HepG2 (cell line): ENCODE measurements around the gene CHCHD1. TPM values are rescaled to one million over a fixed set of nuclear protein-coding genes. Genes with fewer than 3 reads are reported as not detected.

Experiments used
- DMAP1 ChIP-seq: IDR thresholded peaks from 2 replicates; pipeline ENCODE4 v1.6.1; 2016
- ETV5 ChIP-seq: IDR thresholded peaks from 2 replicates; pipeline ENCODE4 v1.6.1; 2018; ENCODE audit warnings: missing biosample characterization, missing genetic modification reagents, inconsistent platforms, borderline replicate concordance
- JUNB ChIP-seq: sonication (generic); formaldehyde crosslinking; IDR thresholded peaks from 2 replicates; pipeline ENCODE4 v1.8.0; 2022; ENCODE audit warnings: missing genetic modification reagents, mild to moderate bottlenecking, borderline replicate concordance
- MYC ChIP-seq: sonication (generic); formaldehyde crosslinking; IDR thresholded peaks from 2 replicates; pipeline ENCODE4 v1.9.0; 2021; ENCODE audit warnings: missing genetic modification reagents, borderline replicate concordance
- NR2F6 ChIP-seq, 2 experiments: IDR thresholded peaks; 2 replicates each; pipeline ENCODE4 v1.6.1; 2016; ENCODE audit warnings: antibody characterized with exemption in 1 of 2, mild to moderate bottlenecking in 1 of 2
- SIX1 ChIP-seq: sonication (generic); formaldehyde crosslinking; IDR thresholded peaks from 2 replicates; pipeline ENCODE4 v1.4.0; 2020; ENCODE audit warnings: missing genetic modification reagents, borderline replicate concordance
- TARDBP ChIP-seq: sonication (generic); formaldehyde crosslinking; IDR thresholded peaks from 2 replicates; pipeline ENCODE4 v1.8.0; 2022; ENCODE audit warnings: mild to moderate bottlenecking, missing genetic modification reagents
- TRIM22 ChIP-seq: fragments of 450-650 bp; IDR thresholded peaks from 2 replicates; pipeline ENCODE4 v1.6.1; 2017
- TSC22D2 ChIP-seq: sonication (generic); formaldehyde crosslinking; IDR thresholded peaks from 2 replicates; pipeline ENCODE4 v1.5.1; 2020; ENCODE audit warnings: missing genetic modification reagents, mild to moderate bottlenecking, borderline replicate concordance
- ZBTB42 ChIP-seq: sonication (generic); formaldehyde crosslinking; IDR thresholded peaks from 2 replicates; pipeline ENCODE4 v1.5.0; 2020; ENCODE audit warnings: mild to moderate bottlenecking, missing genetic modification reagents
- ZBTB46 ChIP-seq: sonication (generic); formaldehyde crosslinking; IDR thresholded peaks from 2 replicates; pipeline ENCODE4 v1.4.0; 2020; ENCODE audit warnings: mild to moderate bottlenecking, missing genetic modification reagents, borderline replicate concordance
- ZNF510 ChIP-seq: sonication (generic); formaldehyde crosslinking; IDR thresholded peaks from 2 replicates; pipeline ENCODE4 v1.4.0; 2020; ENCODE audit warnings: low read depth, mild to moderate bottlenecking, missing genetic modification reagents
- ZNF580 ChIP-seq: IDR thresholded peaks from 2 replicates; pipeline ENCODE4 v1.6.1; 2016; ENCODE audit warnings: low read depth, borderline replicate concordance
- ZNF605 ChIP-seq: sonication (generic); formaldehyde crosslinking; IDR thresholded peaks from 2 replicates; pipeline ENCODE4 v1.8.0; 2022; ENCODE audit warnings: mild to moderate bottlenecking, missing genetic modification reagents
- ZNF747 ChIP-seq: sonication (generic); formaldehyde crosslinking; IDR thresholded peaks from 2 replicates; pipeline ENCODE4 v1.8.1; 2023; ENCODE audit warnings: missing genetic modification reagents, mild to moderate bottlenecking, borderline replicate concordance
- ZNF772 ChIP-seq: sonication (generic); formaldehyde crosslinking; IDR thresholded peaks from 2 replicates; pipeline ENCODE4 v1.5.0; 2020; ENCODE audit warnings: mild to moderate bottlenecking, missing genetic modification reagents
- ZSCAN30 ChIP-seq: sonication (generic); formaldehyde crosslinking; IDR thresholded peaks from 2 replicates; pipeline ENCODE4 v1.5.0; 2020; ENCODE audit warnings: mild to moderate bottlenecking, missing genetic modification reagents
- polyA plus RNA-seq, 8 experiments: library from polyadenylated mRNA; depleted of rRNA in 3 of 8; stranded (reverse) in 7 of 8; unstranded in 1 of 8; fragments of >200 nt; fragmentation: Illumina TruSeq in 4 of 8; extraction: Trizol in 4 of 8; gene quantifications; 2 replicates each; pipeline versions ENCODE4 v1.2.1 to v1.2.3, GENCODE V29; 2011 to 2016; ENCODE audit warnings: low read depth in 4 of 8, missing spikeins in 1 of 8, mixed read lengths in 1 of 8; ENCODE audit not compliant: insufficient read depth in 1 of 8
- total RNA-seq, 5 experiments: library from RNA; depleted of rRNA; stranded (reverse); fragments of >200 nt; fragmentation: Illumina TruSeq; extraction: Trizol; gene quantifications; 2 replicates each; pipeline ENCODE4 v1.2.3, GENCODE V29; 2016; ENCODE audit warnings: low read depth in 1 of 5
- TF ChIP-seq, protein P1 (sequence below): sonication (generic); formaldehyde crosslinking; IDR thresholded peaks from 2 replicates; pipeline ENCODE4 v1.8.0; 2022; ENCODE audit warnings: mild to moderate bottlenecking, missing genetic modification reagents, moderate library complexity

Gene CHCHD1
- total and polyA plus RNA-seq, 2 of the 13 experiments (the other 11 are each of a cell fraction or from before 2014, with no cell fraction given), result 36.9 to 71.2 TPM

DNA sequence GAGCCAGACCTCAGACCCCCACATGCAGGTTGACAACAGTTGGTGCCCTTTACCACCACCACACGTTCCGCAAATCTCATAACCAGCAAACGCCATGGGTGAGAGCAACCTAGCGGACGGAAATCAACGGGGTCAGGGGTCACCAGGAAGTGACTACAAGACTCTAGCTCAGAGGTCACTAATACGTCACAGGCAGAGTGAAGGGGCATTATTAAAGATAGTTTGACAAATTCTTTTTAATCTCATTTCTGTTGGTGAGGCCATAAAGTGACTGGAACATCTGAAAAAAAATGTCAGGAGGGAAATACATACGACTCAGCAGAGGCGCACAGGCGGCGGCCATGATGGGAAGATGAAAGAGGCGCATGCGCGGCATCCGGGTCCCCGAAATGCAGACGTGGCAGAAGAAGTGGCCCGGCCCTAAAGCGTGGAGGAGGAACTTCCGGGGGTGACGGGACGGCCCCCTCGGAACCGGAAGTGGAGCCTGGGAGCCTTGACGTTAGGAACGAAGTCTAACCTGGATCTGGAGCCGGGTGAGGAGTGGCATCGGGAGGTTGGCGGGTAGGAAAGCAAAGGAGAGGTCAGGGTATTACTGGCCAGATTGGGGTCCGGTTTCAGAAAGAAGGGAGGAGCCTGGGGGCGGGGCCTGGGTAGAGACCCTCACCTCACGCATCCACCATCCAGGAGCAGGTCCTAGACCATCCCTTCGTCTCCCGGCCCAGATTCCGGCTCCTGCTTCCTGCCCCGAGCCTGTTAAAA, 37.8 kb upstream of the CHCHD1 start, which contains the start of gene SEC24C (continued):
- peak; percentile 98 for TF ChIP-seq NR2F6 (IDR thresholded peaks at IDR 0.05)
- TF ChIP-seq NR2F6 (CRISPR knock-in tag; IDR thresholded peaks at IDR 0.05), result peak; percentile 95
- 0 out of 2 replicates have a peak, but pooled peaks have one; percentile 27 for TF ChIP-seq TARDBP (CRISPR knock-in tag)
- no peak for TF ChIP-seq JUNB (CRISPR knock-in tag)
- TF ChIP-seq SIX1 (CRISPR knock-in tag), result no peak
- no peak for TF ChIP-seq ZNF747 (CRISPR knock-in tag)
- TF ChIP-seq MYC (CRISPR knock-in tag), result peak; percentile 81; the same call in 1 of the 2 replicates
- TF ChIP-seq DMAP1 (CRISPR knock-in tag), result peak; percentile 100
- TF ChIP-seq ZBTB42 (CRISPR knock-in tag), result no peak
- peak; percentile 47; the same call in 1 of the 2 replicates for TF ChIP-seq ETV5 (CRISPR knock-in tag)
- TF ChIP-seq ZNF605 (CRISPR knock-in tag), result peak; percentile 52; the same call in 1 of the 2 replicates
- TF ChIP-seq ZSCAN30 (CRISPR knock-in tag), result no peak
- TF ChIP-seq TRIM22, result no peak
- no peak for TF ChIP-seq ZNF772 (CRISPR knock-in tag)
- peak; percentile 90; the same call in 1 of the 2 replicates for TF ChIP-seq ZNF580 (CRISPR knock-in tag)
- TF ChIP-seq, protein P1, sequence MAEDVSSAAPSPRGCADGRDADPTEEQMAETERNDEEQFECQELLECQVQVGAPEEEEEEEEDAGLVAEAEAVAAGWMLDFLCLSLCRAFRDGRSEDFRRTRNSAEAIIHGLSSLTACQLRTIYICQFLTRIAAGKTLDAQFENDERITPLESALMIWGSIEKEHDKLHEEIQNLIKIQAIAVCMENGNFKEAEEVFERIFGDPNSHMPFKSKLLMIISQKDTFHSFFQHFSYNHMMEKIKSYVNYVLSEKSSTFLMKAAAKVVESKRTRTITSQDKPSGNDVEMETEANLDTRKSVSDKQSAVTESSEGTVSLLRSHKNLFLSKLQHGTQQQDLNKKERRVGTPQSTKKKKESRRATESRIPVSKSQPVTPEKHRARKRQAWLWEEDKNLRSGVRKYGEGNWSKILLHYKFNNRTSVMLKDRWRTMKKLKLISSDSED, result no peak
- no peak for TF ChIP-seq ZBTB46 (CRISPR knock-in tag)
- TF ChIP-seq ZNF510 (CRISPR knock-in tag), result no peak
- no peak for TF ChIP-seq TSC22D2 (CRISPR knock-in tag)
